CD4-positive, alpha-beta T cell (primary cell): Measurements from ENCODE around the gene C1QTNF7. TPM values are rescaled to one million over a fixed set of nuclear protein-coding genes. Genes with fewer than 3 reads are reported as not detected.

ENCODE experiments used
- ATAC-seq: fragments of 200-7000 bp; cut with Tn5 transposase; one replicate; pipeline ENCODE4 v1.10.0; 2022; ENCODE audit warnings: mild to moderate bottlenecking; ENCODE audit not compliant: poor library complexity
- CTCF ChIA-PET: fragments of 350-600 bp; sonication (Branson Sonifier 250); formaldehyde crosslinking; loops from one replicate; lab custom pipeline; 2021; ENCODE audit warnings: antibody characterized with exemption, inconsistent platforms; lab: Charles Lee
- POLR2A ChIA-PET: fragments of 350-600 bp; sonication (Branson Sonifier 250); formaldehyde crosslinking; loops from one replicate; lab custom pipeline; 2021; ENCODE audit warnings: antibody characterized with exemption, inconsistent platforms; lab: Charles Lee
- DNase-seq, 14 experiments: peaks; one replicate each; pipeline ENCODE4 v3.0.0-alpha.2; 2013 to 2020; ENCODE audit warnings: mixed read lengths in 2 of 14
- H3K27ac ChIP-seq, 2 donors: one replicate each; pipeline versions ENCODE4 v1.5.1 to v1.7.0; 2013; ENCODE audit warnings: low read length in 2 of 2, low read depth in 1 of 2, mild to moderate bottlenecking in 1 of 2
- H3K27me3 ChIP-seq, 2 experiments: 1 replicate in 1 of 2; 2 replicates in 1 of 2; pipeline versions ENCODE4 v1.6.1 to v1.7.0; 2013; ENCODE audit warnings: low read length in 2 of 2, control low read depth in 1 of 2, mild to moderate bottlenecking in 1 of 2, moderate library complexity in 1 of 2; ENCODE audit not compliant: insufficient read depth in 2 of 2, control insufficient read depth in 1 of 2
- H3K36me3 ChIP-seq: one replicate; pipeline ENCODE4 v1.6.1; 2013; ENCODE audit warnings: low read length, control low read depth; ENCODE audit not compliant: insufficient read depth
- H3K4me1 ChIP-seq: one replicate; pipeline ENCODE4 v1.6.1; 2013; ENCODE audit warnings: low read length, control low read depth; ENCODE audit not compliant: insufficient read depth
- H3K4me3 ChIP-seq: one replicate; pipeline ENCODE4 v1.5.1; 2013; ENCODE audit warnings: mild to moderate bottlenecking, low read length, moderate library complexity
- H3K9me3 ChIP-seq, 2 experiments: 1 replicate in 1 of 2; 2 replicates in 1 of 2; pipeline versions ENCODE4 v1.6.1 to v1.7.0; 2013; ENCODE audit warnings: low read length in 2 of 2, mild to moderate bottlenecking in 2 of 2, control low read depth in 1 of 2, moderate library complexity in 1 of 2; ENCODE audit not compliant: control insufficient read depth in 1 of 2, insufficient read depth in 1 of 2
- H3K27ac Mint-ChIP-seq: one replicate; pipeline ENCODE4 v1.8.0; 2020; ENCODE audit warnings: mixed read lengths
- H3K27me3 Mint-ChIP-seq: one replicate; pipeline ENCODE4 v1.8.0; 2021; ENCODE audit warnings: mixed read lengths
- H3K36me3 Mint-ChIP-seq: one replicate; pipeline ENCODE4 v1.8.0; 2021; ENCODE audit warnings: low read depth, mixed read lengths
- H3K4me1 Mint-ChIP-seq: one replicate; pipeline ENCODE4 v1.8.0; 2021; ENCODE audit warnings: low read depth, mixed read lengths
- H3K4me3 Mint-ChIP-seq: one replicate; pipeline ENCODE4 v1.8.0; 2020; ENCODE audit warnings: mild to moderate bottlenecking, mixed read lengths
- H3K9me3 Mint-ChIP-seq: one replicate; pipeline ENCODE4 v1.8.0; 2020; ENCODE audit warnings: mixed read lengths
- intact Hi-C, 2 experiments: fragments of 100-400 bp; cut with DNase I in 1 of 2; cut with micrococcal nuclease in 1 of 2; formaldehyde crosslinking; loops; one replicate each; pipeline versions ENCODE4 v1.15.1 to v1.9.0; 2023 to 2025; cut with DNase I, micrococcal nuclease
- total RNA-seq, 174 experiments: library from RNA in 2 of 174; stranded (reverse) in 2 of 174; gene quantifications; one replicate each; pipeline ENCODE4 v1.2.3 and lab custom pipeline; 2021 to 2026
- TF ChIP-seq, protein P1 (sequence below): fragments of 200-600 bp; IDR thresholded peaks from one replicate; pipeline ENCODE4 v1.8.0; 2022; ENCODE audit warnings: antibody characterized with exemption, mild to moderate bottlenecking

The C1QTNF7 gene
- total RNA-seq, 2 experiments from 2014 or later, result not detected

DNA sequence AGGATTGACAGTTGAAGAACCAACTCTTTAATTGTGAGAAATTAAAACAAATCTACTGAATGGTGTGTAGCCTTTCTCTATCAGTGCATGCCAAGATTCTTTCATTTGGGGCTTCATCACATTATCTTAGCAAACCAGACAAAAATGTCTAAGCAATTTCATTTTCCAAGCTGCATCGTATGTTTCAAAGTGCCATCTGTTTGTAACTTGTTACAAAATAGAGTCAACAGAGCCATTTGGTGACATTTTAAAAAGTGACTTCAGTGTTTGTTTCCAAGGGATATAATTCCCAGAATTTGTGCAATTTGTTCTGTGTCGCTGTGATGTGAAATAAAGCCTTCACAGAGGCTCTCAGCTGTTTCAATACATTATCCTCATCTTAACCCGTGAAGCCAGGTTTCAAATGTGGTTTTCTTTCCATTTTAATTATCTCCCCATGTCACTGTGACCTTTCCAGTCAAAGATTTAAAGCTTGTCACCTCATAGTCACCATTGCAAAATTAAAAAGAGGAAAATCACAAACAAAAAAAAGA is 46.0 kb upstream of the C1QTNF7 start:
- no peaks in the 10 kb centered on the region for H3K36me3 ChIP-seq
- H3K36me3 Mint-ChIP-seq, result no peaks in the 10 kb centered on the region
- H3K27ac Mint-ChIP-seq, result no peak overlapping the region
- H3K4me3 Mint-ChIP-seq, result no peak overlapping the region
- H3K27ac ChIP-seq, result no peak overlapping the region
- H3K9me3 ChIP-seq, result peaks cover 0 to 3% of the 10 kb centered on the region in 2 experiments
- H3K9me3 Mint-ChIP-seq, result no peaks in the 10 kb centered on the region
- TF ChIP-seq, protein P1, sequence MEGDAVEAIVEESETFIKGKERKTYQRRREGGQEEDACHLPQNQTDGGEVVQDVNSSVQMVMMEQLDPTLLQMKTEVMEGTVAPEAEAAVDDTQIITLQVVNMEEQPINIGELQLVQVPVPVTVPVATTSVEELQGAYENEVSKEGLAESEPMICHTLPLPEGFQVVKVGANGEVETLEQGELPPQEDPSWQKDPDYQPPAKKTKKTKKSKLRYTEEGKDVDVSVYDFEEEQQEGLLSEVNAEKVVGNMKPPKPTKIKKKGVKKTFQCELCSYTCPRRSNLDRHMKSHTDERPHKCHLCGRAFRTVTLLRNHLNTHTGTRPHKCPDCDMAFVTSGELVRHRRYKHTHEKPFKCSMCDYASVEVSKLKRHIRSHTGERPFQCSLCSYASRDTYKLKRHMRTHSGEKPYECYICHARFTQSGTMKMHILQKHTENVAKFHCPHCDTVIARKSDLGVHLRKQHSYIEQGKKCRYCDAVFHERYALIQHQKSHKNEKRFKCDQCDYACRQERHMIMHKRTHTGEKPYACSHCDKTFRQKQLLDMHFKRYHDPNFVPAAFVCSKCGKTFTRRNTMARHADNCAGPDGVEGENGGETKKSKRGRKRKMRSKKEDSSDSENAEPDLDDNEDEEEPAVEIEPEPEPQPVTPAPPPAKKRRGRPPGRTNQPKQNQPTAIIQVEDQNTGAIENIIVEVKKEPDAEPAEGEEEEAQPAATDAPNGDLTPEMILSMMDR, result no peak
- H3K4me1 Mint-ChIP-seq, result peaks cover 12% of the 10 kb centered on the region
- no peaks in the 10 kb centered on the region for H3K4me1 ChIP-seq
- intact Hi-C loops, result no loop called here
- CTCF ChIA-PET, result interaction anchor here (1.5 kb wide), 1 partner anchor 19 kb away, joined by 4 read pairs; no protein-coding TSS in a partner anchor
- DNase-seq, result no peak
- no peaks in the 10 kb centered on the region for H3K27me3 Mint-ChIP-seq
- no peak overlapping the region for H3K4me3 ChIP-seq
- no peaks in the 10 kb centered on the region for H3K27me3 ChIP-seq
- POLR2A ChIA-PET, result no interaction called here
- ATAC-seq, result no peak

DNA sequence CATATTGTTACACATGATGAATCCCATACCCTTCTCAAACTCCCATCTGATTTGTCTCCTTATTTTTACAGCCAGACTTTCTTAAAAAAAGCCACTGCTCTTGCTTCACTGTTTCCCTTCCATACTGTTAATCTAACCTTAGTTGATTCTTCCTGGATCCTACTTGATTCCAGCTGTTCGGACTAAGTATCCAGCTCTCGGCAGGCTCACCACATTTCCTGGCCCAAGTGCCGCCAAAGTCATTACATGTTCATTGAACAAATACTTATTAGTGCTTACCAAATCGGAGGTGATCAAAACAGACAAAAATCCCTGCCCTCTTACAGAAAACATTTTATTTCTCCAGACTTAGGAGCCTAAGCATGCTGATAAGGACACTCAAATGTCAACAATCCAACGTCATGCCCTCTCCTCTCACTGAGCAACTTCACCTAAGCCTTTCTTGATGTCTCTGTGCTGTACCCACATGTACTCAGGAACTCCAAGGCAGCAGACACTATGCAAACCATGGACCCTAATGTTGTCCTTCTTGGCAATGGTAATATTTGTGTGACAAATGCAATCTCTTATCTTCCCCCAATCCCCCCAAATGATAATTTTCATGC is 45.1 kb upstream of the C1QTNF7 start:
- CTCF ChIA-PET, result no interaction called here
- TF ChIP-seq, protein P1, result no peak
- DNase-seq (no peak), ATAC-seq (no peak)
- H3K36me3 Mint-ChIP-seq, result no peaks in the 10 kb centered on the region
- Histone ChIP-seq H3K27ac (no peak overlapping the region), H3K27me3 (no peaks in the 10 kb centered on the region), H3K4me1 (no peaks in the 10 kb centered on the region), H3K4me3 (no peak overlapping the region), H3K9me3 (peaks cover 0 to 3% of the 10 kb centered on the region in 2 experiments), H3K36me3 (no peaks in the 10 kb centered on the region)
- intact Hi-C loops, result no loop called here
- POLR2A ChIA-PET, result no interaction called here
- H3K27me3 Mint-ChIP-seq, result no peaks in the 10 kb centered on the region
- H3K4me1 Mint-ChIP-seq, result peaks cover 3% of the 10 kb centered on the region
- H3K9me3 Mint-ChIP-seq, result no peaks in the 10 kb centered on the region
- H3K27ac Mint-ChIP-seq, result no peak overlapping the region
- no peak overlapping the region for H3K4me3 Mint-ChIP-seq

GRCh38 chr4:15385515-15385914 is 42.3 kb upstream of the C1QTNF7 start:
- Mint-ChIP-seq H3K9me3 (no peaks in the 10 kb centered on the region), H3K36me3 (no peaks in the 10 kb centered on the region), H3K27ac (no peak overlapping the region), H3K4me1 (no peaks in the 10 kb centered on the region), H3K27me3 (no peaks in the 10 kb centered on the region), H3K4me3 (no peak overlapping the region)
- Histone ChIP-seq H3K4me1 (no peaks in the 10 kb centered on the region), H3K9me3 (peaks cover 0 to 3% of the 10 kb centered on the region in 2 experiments), H3K27me3 (no peaks in the 10 kb centered on the region), H3K27ac (no peak overlapping the region), H3K4me3 (no peak overlapping the region), H3K36me3 (no peaks in the 10 kb centered on the region)
- POLR2A ChIA-PET, result no interaction called here
- TF ChIP-seq, protein P1, result no peak
- intact Hi-C loops, result no loop called here
- DNase-seq (no peak), ATAC-seq (no peak)
- CTCF ChIA-PET, result no interaction called here
